Left kidney (tissue), 2 donors: Measurements from ENCODE around the gene GSDME. TPM values are rescaled to one million over a fixed set of nuclear protein-coding genes. Genes with fewer than 3 reads are reported as not detected.
A peak's percentile ranks its signal among the peaks of the same experiment; 100 is the strongest.

ENCODE experiments used
- DNase-seq: peaks from one replicate; pipeline ENCODE4 v3.0.0-alpha.2; 2013
- polyA plus RNA-seq: library from polyadenylated mRNA; unstranded; fragments of 120-200 nt; gene quantifications from one replicate; pipeline ENCODE4 v1.2.1, GENCODE V29; 2013; ENCODE audit not compliant: insufficient read length

GSDME gene
- polyA plus RNA-seq, 1 donor, result 16.5 TPM

DNA sequence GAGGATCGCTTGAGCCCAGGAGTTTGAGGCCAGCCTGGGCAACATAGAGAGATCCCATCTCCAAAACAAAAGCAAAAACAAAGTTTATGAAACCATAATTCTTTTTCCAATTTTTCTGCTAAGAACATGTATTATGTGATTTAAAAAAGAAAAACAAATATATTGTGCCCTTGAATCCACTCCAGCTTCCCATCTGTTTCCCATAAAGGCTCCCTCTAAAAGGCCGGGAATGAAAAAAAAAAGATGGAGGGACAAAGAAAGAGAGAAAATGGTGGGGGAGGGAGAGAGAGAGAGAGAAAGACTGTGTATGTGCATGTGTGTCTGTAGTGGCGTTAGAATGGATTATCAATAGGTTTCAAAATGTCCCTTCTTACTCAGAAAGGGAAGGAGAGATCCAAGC, 20.5 kb upstream of the GSDME start:
- DNase-seq, result no peak

DNA sequence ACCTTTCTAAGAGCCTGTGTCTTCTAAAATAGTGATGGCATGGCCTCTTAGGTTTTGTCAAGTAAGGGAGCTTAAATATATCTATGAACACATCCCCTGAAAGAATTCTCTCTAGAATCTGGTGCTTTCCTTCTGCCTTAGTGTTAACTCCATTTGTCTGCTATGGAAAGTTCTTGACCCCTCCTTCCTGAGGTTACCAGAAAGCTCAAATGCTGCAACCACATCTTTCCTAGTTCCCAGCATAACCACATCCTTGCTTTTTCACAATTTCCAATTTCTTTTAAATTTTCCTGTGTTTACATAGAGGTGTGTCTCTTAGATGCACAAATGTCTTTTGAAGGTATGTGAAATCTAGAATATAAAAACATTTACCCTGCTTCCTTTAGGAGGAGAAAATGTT, 16.4 kb upstream of the GSDME start:
- DNase-seq, result no peak

DNA sequence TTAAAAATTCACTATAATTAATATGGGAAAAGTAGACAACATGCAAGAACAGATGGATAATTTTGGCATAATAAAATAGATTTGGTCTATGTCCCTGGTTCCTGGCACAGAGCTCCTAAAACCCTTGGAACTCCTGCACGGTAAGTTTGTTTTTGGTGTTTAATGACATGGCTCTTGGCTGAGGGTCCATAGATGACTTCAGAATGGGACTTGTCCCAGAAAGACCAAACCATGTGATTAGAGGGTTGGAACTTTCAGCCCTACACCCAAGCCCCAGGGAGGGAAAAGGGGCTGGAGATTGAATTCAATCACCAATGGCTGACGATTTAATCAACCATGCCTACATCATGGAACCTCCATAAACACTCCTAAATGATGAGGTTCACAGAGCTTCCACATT, 12.6 kb upstream of the GSDME start:
- DNase-seq, result no peak

DNA sequence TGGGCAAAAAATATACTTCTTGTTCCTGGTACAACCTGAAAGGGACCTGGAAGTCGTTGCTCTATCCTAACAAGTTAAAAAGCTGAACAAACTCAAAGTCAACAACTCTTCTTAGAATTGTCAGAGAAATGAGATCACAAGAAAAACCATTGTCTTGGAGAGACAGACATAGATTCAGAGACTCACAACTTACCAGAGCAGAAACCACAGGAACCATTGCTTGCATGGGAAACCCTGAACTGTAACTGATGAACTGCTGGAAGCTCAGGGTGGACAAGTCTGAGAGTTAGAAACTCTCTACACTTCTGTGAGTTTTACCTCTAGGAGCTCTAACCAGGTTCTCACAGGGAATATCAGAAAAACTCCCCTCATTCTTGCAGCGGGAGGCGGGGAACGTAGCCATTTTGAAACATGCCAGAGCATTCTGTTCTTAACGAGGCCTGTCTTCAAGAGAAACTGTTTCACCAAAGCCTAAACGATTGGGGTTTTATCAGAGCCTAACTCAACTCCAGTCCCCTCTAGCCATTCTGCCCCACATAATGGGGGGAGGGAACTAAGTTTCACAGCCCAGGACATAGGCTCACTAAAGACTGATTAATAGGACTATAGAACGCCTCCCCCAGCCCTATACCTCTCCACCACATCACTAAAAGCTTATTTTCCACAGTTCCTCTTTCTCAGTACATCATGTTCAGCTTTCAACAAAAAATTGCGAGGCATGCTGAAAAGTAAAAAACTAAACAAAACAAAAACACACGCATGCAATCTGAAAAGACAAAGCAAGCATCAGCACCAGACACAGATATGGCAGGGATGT, 12.0 kb upstream of the GSDME start:
- no peak for DNase-seq

DNA sequence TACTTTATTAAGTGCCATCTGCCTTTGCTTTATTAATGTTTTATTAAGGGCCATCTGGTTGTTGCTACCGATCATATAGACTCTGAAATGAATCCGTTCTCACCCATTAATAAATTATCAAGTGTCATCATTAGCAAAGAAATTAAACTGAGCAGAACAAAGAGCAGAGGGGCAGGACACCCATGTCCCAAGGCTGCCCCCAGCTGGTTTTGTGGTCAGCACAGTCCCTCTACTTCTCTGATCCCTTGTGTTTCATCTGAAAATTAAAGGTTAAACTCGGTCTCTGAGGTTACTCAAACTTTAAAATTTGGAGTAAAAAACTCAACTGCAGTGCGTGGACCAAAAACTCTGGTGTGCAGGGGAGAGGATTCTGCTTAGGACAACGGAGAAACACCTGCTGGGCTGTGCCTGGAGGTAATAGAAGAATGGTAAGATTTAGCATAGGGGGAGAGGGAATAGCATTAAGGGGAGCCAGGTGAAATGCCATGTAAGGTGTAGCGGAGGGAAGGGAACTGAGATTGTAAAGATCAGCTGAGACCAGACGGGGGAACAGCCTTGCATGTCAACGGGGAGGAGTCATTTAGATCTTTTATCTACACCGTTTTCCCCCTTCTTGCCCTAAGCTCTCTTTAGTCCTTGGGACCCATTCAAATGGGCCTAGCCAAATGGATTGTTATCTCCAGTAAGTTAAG, 10.8 kb upstream of the GSDME start:
- DNase-seq, result no peak

DNA sequence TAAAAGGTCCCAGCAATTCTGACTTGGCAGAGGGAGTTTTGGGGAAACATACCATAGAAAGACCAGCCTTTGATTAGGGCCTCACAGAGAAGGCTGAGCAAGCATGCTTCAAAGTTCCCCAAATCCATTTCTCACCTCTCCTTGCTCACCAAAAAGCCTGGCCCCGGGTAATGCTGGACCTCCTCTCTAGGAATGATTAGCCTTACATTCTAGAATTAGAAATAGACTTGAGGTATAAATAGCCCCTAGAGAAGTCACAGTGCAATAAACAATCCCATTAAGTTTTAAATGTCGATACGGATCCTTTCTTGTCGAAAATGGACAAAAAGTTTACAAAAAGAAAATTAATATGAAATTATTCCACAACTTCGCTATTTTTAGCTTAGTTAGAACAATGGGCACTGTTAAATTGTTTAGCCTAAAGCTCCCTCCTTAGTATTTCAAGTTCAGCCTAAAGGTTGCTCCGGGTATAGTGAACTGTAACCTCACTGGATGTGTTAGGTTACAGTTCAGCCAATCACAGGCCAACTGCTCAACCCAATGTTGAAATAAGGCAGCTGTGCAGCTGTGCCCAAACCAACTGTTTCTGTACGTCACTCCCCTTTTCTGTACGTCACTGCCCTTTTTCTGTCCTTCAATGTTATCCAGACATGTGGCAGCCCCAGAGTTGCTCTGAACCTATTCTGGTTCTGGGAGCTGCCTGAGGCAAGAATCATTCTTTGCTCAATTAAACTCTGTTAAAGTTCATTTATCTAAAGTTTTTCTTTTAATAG, 7.9 kb upstream of the GSDME start:
- DNase-seq, result peak; percentile 20

DNA sequence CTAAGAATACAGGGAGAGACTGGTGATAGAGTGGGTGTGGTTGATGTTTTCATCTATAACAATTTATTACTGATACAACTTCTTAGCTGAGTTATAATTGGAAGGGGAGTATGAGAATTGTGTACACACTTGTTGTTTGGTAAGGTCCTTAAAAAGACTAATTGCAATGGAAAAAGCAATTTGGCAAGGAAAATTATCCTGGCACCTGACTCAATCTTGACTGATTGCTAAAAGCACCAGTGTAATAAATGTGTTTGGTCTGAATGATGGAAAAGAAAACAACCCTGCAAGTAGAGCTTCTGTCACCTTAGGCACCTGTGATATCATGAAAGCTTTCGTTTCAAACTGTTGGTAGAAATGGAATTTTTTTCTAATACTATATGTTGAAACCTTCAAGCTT, 6.7 kb upstream of the GSDME start:
- no peak for DNase-seq

DNA sequence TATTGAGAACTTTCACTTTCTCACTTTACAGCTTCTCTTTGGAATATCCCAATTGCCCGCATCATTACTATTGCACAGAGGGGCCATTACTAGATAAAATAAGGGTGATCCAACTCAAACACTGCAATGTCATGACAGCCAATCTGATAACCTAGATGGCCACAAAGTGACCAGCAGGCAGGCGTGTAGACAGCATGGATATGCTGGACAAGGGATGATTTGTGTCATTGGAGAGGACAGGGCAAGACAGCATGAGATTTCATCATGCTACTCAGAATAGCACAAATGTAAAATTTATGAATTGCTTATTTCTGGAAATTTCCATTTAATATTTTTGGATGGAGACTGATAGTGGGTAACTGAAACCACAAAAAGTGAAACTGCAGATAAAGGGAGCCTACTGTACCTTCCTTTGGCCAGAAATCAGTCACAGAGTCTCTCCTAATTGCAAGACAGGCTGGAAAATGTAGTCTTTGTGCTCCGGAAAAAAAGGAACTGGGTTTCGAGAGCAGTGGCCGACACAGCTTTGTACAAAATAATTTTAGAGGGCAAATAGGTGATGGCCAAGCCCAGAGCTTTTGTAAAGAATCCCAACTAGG, 6.1 kb upstream of the GSDME start:
- no peak for DNase-seq

DNA sequence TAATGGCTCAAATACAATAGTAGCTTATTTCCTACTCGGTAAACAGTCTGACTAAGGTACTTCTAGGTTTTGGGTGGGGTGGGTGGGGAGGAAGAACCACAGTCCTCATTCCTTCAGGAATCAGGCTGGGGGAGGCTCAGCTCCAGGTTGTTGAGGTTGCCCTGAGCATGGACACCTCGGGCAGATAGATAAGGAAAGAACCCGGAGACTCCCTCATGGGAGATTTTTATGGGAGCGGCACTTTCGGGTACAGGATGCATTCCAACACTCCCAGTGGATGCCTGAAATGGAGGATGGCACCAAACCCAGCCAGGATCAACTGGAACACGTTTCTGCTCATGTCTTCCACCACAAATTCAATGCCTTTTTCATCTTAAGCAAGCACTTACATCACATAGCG, 5.5 kb upstream of the GSDME start:
- DNase-seq, result no peak

DNA sequence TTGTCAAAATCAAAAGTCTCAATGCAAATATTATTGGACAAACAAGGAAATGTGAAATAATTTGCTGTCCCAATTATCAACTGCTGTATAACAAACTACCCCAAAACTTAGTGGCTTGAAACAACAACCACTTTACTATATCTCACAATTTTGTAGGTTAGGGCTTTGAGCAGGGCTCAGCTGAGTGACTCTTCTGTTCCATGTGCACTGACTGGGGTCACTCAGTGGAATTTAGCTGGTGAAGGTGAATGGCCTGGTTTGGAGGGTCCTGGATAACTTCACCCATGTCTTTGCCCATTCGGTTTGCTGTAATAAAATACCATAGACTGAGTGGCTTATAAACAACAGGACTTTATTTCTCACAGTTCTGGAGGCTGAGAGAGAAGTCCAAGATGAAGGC, 3.7 kb upstream of the GSDME start:
- DNase-seq, result no peak

DNA sequence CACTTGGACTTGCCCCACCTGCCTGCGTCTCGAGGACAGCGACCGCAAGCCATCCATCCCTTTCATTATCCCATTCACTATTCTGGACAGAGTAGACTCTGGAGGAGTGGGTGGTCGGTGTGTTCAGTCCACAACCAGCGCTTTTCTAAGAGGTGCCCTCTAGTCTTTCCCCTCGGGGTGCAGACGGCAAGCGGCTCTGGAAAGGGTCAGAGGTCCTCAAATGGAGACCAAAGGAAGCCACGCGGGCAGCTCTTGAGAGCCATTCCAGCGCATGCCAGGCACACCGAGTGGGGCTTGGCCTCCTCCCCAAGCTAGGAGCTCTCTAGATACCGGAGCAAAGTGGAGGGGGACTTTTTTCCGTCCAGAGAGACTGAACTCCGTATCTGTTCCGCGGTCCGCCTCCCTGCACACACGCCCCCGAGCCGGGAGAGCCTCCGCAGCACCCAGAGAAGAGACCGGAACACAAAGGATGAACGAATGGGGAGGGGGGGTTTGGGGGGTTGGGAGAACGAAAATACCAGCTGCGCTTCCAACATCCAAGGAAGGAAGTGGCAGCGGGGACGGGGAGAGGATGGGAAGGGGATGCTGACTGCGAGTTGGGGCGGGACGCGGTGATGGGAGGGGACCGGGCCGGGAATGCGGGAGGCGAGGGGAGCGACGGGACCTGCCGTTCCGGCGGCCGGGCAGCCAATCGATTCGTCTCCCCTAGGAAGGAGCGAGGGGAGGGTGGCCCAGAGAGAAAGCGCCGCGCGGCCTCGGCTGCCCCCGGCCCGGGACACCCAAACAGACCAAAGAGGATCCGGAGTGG, 515 bp downstream of the GSDME start:
- DNase-seq, result peak; percentile 46

DNA sequence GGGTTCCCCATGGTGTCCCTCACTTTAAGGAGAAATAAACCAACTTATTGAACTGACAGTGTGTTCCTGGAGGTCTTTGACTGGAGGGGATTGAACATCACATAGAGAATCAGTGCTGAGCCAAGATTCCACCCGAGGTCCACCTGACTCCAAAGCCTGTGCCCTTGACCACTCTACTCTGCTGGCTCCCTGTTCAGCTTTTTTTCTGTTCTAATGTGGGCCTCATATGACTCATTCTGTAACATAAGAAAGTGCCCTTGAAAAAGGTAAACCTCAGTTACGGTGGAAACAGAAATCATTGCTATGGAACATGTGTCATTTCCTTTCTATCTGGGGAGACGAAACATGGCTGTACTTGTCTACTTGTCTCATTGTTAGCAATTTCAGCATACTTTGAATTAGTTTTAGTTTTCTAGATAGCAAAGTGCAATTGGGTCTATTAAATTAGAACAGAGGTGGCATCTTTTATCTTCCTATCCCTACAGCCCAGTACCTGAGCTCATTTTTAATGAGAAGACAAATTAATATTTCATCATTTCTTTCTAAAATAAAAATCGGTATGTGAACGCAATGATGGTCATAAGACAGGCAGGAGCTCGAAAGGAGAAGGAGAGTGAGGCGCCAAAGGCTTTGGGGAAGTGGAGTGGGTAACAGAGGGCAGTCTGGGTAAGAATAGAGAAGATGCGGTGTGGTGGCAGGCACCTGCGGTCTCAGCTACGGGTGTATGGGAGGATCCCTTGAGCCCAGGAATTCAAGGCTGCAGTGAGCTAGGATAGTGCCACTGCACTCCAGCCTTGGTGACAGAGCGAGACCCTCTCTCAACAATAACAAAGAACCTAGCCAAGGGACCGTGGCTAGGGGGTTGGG, 1.5 kb downstream of the GSDME start:
- no peak for DNase-seq

DNA sequence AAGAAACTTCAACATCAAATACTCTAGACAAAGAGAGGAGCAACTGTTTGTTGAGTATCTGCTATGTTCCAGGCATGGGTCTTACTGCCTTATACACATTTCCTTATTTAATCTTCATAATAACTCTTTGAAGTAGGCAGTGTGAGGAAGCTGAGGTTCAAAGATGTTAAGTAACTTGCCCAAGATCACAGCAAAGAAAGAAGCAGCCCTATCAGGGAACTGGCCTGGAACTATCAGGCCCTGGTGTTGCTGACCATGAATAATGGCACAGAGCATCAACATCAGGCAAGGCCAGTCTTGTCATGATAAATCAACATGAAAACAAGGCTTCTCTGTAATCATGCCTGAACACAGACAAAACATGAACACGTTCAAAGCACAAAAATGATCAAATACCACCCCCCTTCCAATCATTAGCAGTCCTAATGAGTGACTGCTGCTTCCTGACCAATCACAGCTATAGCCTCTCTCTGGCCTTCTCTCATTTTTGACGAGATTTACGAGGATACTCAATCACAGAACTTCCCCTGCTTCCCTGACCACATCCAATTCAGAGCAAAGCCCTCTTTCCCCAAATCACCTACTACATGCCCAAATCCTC, 2.3 kb downstream of the GSDME start:
- no peak for DNase-seq

DNA sequence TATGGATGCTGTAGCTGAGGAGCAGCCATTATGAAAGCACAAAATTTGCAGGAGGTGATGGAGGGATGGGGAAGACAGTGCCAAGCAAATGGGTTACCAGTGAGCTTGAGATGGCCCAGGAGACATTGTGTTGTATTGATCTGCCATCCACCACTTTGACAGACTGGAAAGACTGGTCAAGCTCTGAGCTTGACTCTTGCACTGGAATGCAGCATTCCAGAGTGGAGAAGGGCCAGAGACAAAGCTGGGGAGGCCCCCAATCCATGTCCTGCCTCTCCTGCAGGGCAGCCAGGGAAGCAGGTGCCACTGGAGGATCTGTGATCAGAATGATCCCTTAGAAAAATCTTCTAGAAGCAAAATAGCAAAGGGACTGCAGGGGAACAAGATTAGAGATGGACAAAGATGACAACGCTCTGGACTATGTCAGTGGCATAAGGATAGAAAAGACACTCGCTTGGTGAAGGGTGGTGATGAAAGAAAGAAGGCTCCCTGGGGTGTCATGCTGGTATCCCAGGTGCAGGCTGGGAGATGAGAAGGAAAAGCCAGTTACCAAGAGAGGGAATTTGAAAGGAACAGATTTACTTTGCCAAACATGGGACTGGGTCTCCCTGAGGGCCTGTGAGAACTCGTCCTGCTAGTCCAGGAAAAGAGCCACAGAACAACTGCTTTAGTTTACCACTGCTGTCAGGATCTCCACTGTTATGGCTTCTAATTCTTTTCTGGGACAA, 5.0 kb downstream of the GSDME start:
- no peak for DNase-seq

DNA sequence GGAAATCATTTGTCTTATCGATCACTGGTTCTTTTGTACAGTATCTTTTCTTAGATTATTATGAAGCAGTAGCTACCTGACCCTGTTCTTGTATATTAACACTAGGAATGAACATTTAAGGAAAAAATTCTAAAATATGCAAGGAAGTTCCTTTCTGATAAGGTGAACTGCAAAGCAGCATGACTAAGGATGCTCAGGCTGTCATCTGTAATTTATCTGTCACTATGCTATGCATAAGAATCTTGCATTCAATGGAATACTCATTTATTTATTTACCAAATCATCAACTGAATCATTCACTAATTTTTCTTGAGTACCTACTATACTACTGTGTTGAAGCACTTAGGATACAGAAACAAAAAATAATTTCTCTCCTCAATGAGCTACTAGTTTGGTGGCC, 5.8 kb downstream of the GSDME start:
- DNase-seq, result no peak

DNA sequence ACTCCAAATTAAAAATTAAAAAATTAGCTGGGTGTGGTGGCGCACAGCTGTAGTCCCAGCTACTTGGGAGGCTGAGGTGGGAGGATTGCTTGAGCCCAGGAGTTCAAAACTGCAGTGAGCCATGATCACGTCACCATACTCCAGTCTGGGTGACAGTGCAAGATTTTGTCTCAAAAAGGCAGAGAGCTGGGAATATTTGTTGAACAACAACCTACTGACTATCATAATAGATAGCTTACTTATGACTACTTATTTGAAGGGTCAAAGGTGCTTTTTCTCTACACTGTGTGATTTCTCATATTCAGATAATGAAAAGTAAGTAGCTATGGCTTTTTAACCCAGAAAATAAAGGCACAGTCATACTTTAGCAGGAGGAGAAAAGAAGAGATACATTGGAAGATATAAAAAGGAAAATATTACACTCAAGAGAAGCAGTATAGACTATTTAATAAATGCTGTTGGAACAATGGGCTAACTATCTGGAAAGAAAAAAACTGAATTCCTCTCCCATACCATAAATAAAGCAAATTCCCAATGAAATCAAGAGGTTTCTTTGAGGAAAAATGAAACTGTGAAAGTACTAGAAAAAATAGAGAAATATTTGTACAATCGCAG, 6.7 kb downstream of the GSDME start:
- DNase-seq, result no peak

DNA sequence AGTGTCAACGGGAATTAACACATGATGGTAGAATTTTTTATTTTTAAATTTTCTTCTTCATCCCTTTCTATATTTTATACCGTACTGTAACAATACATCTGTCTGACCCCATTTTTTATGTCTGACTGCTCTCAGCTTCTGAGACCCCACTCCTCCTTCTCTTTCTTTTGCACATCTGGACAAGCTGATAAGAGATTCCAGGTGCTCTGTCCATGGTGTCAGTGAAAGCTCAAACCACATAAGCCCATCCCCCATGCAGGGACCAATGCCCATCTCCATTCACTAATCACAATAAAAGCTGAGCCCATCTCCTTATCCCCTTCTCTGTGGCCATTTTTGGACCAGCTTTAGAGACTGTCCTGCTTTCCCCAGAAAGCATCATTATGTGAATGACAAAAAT, 8.7 kb downstream of the GSDME start:
- DNase-seq, result no peak

DNA sequence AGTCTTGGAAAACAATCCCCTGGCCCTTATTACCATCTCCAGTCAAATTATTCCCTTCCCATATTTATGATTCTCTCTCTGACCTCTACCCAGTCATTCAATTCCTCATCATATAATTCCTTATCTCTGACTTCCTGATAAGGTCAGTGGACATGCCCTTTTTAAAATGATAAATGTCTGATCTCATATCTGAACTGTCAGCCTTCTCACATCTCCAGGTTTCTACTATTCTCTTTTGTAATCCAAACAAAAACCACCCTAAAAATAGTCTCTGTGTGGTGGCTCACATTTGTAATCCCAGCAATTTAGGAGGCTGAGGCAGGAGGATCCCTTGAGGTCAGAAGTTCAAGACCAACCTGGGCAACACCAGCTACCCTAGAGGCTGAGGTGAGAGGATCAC, 11.9 kb downstream of the GSDME start:
- no peak for DNase-seq

DNA sequence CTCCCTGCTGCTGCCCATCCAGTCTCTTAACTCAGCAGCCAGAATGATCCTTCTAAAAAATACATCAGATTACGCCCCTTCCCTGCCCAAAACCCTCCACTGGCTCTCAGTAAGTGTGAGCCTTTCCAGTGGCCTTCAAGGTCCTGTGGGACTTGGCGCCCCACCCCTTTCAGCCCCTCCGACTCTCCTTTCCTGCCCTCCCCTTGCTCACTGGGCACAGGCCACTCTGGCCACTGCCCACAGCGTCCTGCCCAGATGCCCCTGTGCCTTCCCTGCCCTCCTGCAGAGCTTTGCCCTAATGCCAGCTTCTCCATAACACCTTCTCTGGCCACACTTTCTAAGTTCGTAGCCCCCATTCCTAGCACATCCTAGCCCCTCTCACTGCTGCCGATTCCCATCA, 13.8 kb downstream of the GSDME start:
- DNase-seq, result no peak
